Astrocyte of the cerebellum (primary cell): Measurements from ENCODE around the gene KDM3B.

Experiments
- DNase-seq: peaks from one replicate; pipeline ENCODE4 v3.0.0-alpha.2; 2011; ENCODE audit warnings: low read depth
- H3K4me3 ChIP-seq: 2 replicates; pipeline ENCODE4 v1.5.1; 2011; ENCODE audit warnings: mild to moderate bottlenecking, low read depth, low read length, moderate library complexity
- CTCF ChIP-seq: IDR thresholded peaks from 2 replicates; pipeline ENCODE4 v1.5.1; 2012; ENCODE audit warnings: low read length, low read depth, moderate library complexity, mild to moderate bottlenecking; ENCODE audit errors: missing control alignments
- in situ Hi-C: cut with HindIII; loops from 2 replicates; pipeline ENCODE4 v1.10.0; 2017; ENCODE audit warnings: low sequenced_read_pairs

Gene KDM3B

GRCh38 chr5:138338411-138339090, 13.9 kb upstream of the KDM3B start:
- in situ Hi-C loops, result no loop called here
- no peak for DNase-seq

DNA sequence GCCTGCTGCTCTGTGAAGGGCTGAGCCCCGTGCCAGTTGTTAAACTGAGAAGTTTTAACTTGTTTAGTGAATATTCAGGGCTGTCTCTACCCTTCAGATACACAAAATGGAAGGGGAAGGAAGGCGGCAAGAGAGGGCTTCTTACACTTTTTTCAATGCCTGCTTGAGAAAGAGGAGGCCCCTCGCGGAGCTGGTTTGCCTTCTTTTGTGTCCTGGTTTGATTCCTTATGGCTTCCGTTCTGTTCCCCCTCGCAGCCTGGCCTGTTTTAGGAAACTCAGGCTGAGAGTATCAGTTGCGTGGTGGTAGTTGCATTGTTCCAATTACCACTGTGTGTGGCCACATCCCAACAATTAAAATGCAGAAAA, 13.4 kb upstream of the KDM3B start:
- DNase-seq, result no peak
- H3K4me3 ChIP-seq, result peak overlapping the region; percentile 61
- TF ChIP-seq CTCF, result no peak
- in situ Hi-C loops, result no loop called here

More at GRCh38 chr5:138338411-138339090, 13.9 kb upstream of the KDM3B start:
- H3K4me3 ChIP-seq, result peak overlapping the region; percentile 61
- no peak for TF ChIP-seq CTCF

GRCh38 chr5:138339464-138339863, 13.0 kb upstream of the KDM3B start:
- DNase-seq, result no peak
- peak overlapping the region; percentile 61 for H3K4me3 ChIP-seq
- TF ChIP-seq CTCF, result no peak
- in situ Hi-C loops, result no loop called here

GRCh38 chr5:138340008-138340407, 12.5 kb upstream of the KDM3B start:
- in situ Hi-C loops, result no loop called here

GRCh38 chr5:138344887-138345622, 7.4 kb upstream of the KDM3B start:
- TF ChIP-seq CTCF, result no peak
- in situ Hi-C loops, result no loop called here
- no peak for DNase-seq
- no peak overlapping the region for H3K4me3 ChIP-seq

More at GRCh38 chr5:138340008-138340407, 12.5 kb upstream of the KDM3B start:
- no peak for DNase-seq
- no peak for TF ChIP-seq CTCF
- peak overlapping the region; percentile 61 for H3K4me3 ChIP-seq

- in situ Hi-C loops, result no loop called here
- no peak for TF ChIP-seq CTCF
- H3K4me3 ChIP-seq, result no peak overlapping the region
- DNase-seq, result no peak
Observed at GRCh38 chr5:138346889-138347288, 5.6 kb upstream of the KDM3B start.
